HG03520 (cell line): ENCODE results near the gene STXBP6.

ENCODE experiments used
- ATAC-seq: cut with Tn5 transposase; IDR thresholded peaks from one replicate; pipeline ENCODE4 v1.9.1; 2021; ENCODE audit warnings: mild to moderate bottlenecking, moderate library complexity; ENCODE audit not compliant: unreplicated experiment

STXBP6 gene

GRCh38 chr14:25019892-25020291 is 30.1 kb downstream of the STXBP6 start:
- ATAC-seq: no peak

GRCh38 chr14:25017562-25017961 is 32.4 kb downstream of the STXBP6 start:
- ATAC-seq: no peak

DNA sequence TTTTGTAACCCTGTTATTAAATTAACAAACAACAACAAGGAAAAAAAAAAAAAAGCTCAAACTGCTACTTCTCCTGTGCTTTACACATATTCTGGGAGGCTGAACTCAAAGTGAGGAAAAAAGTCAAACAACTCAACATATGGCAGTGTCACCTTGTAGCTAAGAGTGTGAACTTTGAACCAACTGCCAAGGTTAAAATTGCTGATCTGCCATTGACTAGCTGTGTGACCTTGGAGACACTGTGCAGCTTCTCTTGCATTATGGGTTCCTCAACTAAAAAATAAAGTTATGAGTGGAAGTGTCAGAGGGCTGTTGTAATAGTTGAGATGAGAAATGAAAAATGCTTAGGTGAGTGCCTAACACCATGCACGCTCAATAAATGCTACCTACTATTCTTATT is 34.2 kb downstream of the STXBP6 start:
- ATAC-seq: no peak

GRCh38 chr14:25014440-25014839 is 35.5 kb downstream of the STXBP6 start:
- ATAC-seq: no peak

- ATAC-seq: no peak
Observed at GRCh38 chr14:25011095-25011494, 38.9 kb downstream of the STXBP6 start.

DNA sequence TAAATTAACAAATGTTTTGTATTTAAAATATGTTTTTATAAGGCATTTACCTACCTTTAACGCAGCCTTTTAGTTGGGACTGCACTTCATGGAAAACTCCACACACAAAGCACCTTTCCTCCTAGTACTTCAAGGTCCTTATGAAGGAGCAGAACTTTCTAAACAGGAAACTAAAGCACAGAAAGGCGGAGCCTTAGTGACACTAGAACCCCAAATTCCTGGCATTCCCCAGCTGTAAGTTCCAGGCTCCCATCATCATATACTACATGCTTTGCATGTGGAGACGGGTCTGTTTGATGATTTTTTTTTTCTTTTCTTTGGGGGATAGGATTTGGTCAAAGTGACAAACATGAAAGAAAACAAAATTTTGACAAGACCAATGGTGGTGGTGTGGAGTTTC is 39.5 kb downstream of the STXBP6 start:
- no peak for ATAC-seq

- ATAC-seq: no peak
Observed at GRCh38 chr14:25009891-25010290, 40.1 kb downstream of the STXBP6 start.

DNA sequence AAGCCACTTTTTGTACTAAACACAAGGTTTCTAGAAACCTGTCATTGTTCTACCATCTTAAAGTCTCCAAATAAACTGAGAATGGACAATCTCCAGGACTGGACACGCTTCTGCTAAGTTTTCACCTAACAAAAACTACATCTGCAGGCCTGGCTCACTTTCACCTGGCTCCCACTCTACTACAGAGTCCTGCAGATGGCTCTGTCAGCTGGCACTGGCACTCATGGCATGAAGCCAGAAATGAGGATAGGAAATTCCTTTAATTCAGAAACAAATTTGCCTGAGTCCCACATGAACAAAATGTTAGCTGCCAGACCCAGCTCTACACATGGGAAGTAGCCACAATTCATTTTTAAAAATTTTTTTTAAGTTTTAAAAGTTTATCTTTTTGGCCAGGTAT is 42.1 kb downstream of the STXBP6 start:
- no peak for ATAC-seq

DNA sequence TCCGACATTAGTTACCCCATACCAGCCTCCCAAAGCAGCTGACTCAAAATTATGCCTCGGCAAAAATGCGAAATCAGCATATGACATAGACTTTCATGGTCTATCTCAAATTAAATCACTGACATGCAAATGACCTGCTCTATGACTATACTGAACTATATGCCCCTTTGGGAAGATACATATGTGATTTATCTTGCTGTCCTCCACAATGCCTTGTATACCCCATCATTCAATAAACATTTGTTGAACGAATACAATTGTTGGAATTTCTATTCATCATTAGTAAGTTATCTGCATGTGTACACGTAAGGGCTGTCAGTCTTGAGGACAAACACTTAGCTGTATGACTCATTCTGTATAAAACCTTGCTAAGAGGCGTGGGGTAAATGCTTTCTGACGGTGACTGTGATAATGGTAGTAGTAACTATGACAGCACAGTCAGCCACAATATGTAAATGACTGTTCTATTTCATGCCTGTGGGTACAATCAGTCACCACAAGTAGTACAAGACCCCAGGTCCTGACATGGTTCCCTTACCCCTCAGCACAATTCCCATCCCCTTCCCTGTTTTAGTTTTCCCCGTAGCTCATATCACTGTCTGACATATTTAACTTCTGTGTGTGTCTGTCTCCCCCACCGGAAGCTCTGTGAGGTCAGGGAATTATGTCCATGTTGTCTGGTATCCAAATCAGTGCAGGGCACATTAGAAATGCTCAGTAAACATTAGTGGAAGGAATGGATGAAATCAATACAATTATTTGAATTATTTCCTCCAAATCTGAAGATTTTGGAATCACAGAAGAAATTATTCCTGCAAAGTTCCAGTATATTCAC is 42.8 kb downstream of the STXBP6 start:
- ATAC-seq: peak; percentile 65

- ATAC-seq: no peak
Observed at GRCh38 chr14:25006031-25006430, 43.9 kb downstream of the STXBP6 start.

DNA sequence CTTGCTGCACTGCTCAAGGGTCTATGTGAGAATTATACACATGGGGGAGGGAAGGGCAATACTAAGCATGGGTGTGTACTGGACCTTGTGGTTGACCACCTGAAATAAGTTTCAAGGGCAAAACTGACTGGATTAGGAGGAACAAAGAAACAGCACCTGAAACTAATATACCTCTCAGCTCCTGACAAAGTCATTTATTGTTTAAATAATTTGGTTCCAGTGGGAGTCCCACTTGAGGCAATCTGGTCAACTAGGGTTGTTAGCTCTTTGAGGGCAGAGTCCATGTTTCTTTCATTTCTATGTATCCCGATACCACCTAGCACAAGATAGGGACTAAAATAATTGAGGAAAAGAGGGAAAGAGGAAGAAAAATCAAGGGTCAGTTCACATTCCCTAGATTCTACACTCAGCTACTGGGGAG is 45.5 kb downstream of the STXBP6 start:
- no peak for ATAC-seq

DNA sequence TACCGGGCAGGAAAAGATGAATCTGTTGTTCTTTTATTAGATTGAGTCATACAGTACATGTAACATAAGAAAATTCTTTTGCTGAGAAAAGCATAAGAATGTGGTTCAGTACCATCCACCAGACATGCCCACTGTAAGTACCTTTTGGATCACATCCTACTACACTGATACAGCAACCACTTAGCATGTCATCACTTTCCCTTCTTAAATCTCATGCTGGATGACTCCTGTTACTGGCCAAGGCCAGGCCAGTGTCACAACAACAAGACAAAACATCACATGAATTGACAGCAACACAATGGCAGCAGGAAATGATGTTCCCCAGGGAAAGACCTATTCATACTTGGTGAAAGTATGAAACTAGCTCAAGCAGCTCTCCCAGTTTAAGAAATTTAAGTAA is 46.4 kb downstream of the STXBP6 start:
- no peak for ATAC-seq

DNA sequence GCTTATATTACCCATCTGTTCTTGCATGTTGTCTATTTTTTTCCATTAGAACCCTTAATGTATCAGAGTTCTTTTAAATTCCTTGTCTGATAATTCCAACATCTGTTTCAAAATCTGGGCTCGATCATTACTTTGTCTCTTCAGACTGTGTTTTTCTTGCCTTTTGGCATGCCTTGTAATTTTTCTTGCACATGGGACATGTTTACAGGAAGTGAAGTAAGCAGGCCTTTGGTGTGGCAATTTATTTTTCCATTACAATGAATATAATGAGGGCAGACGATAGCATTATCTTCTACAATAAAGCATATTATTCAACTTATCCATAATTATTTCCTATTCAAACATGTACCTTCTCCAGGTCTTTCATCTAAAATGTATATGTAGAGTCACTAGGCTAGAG is 48.3 kb downstream of the STXBP6 start:
- ATAC-seq: no peak

- no peak for ATAC-seq
Observed at GRCh38 chr14:25001156-25001555, 48.8 kb downstream of the STXBP6 start.

- no peak for ATAC-seq
Observed at GRCh38 chr14:24999157-24999556, 50.8 kb downstream of the STXBP6 start.

DNA sequence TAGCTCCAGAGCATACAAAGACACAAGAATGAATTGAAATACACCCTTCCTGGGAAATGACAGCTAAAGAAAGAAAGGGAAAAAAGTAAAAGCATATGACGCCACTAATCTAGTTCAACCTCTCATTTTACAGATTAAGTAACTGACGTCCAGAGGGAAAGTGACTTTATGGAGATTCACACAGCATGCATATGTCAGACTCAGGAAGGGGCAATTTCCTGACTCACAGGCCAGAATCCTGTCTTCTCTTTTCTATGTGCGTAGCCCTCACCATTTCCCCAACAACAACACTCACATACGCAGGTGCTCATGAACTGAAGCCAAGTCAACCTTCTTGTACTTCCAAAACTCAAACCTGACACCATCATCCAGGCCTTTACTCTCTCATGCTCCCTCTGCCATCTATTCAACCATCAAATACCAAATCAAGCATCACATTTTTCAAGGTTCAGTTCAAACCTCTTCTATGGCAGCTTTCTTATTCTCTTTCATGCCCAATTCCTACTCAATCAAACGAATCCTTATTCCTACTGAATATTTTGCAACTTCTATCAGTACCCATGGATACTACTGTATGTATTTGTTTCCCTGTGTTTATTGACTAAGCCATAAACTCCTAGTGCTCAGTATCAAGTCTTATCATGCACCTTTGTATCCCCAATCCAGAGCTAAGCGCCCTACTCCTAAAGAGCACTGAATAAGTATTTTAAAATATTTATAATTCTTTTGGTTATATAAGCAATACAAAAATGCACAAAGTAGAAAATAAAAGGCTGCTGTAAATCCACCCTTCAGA is 52.8 kb downstream of the STXBP6 start:
- no peak for ATAC-seq

- ATAC-seq: no peak
Observed at GRCh38 chr14:24995016-24995415, 54.9 kb downstream of the STXBP6 start.

GRCh38 chr14:24993631-24994030 is 56.3 kb downstream of the STXBP6 start:
- ATAC-seq: no peak

GRCh38 chr14:24992624-24993360 is 57.2 kb downstream of the STXBP6 start:
- ATAC-seq: no peak

DNA sequence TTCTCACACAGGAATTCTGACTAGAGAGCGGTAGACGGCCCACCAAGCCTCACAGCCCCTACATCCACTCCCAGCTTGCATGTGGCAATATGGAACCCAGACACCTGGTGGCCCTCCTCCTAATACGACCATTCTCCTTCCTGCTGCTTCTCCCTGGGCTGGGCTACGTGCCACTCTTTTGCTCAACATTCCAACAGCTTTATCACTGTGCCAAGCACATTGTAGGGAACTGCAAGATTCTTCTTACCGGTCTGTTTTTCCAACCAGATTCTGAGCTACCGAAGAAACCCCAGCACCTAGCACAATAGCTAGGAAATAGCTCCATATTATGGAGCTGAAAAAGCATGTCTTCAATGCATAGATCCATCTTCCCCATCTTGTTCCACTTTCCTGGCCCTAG is 58.1 kb downstream of the STXBP6 start:
- no peak for ATAC-seq

DNA sequence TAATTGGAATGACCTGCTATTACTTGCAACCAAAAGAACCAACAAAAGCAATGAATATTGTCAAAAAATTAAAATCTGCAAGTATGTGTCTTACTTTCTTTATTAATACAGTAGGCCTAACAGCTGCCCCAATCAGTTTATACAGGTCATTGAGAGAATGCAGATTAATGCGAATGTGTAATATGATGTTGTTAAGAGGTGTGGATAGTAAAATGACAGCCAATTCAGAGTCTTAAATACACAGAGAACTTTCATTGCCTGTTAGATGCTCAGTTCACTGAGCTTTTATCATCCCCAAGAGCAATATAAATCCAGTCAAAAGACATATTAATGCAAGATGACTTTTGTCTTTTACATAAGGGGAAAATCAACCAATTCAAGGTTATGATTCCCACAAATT is 58.7 kb downstream of the STXBP6 start:
- ATAC-seq: no peak

GRCh38 chr14:24990773-24991172 is 59.2 kb downstream of the STXBP6 start:
- no peak for ATAC-seq
